Left lung (tissue), 10 donors: ENCODE measurements around the gene GALNT1. TPM values are rescaled to one million over a fixed set of nuclear protein-coding genes. Genes with fewer than 3 reads are reported as not detected.

Experiments
- ATAC-seq: fragments of 200-7000 bp; cut with Tn5 transposase; one replicate; pipeline ENCODE4 v1.9.1; 2020; ENCODE audit warnings: moderate library complexity
- DNase-seq, 4 donors: peaks; one replicate each; pipeline ENCODE4 v3.0.0-alpha.2; 2013 to 2020
- H3K27ac ChIP-seq, 2 donors: fragments of 200-600 bp; sonication (generic) in 1 of 2; one replicate each; pipeline versions ENCODE4 v1.5.0 to v1.8.0; 2020 to 2021
- H3K27me3 ChIP-seq, 2 donors: fragments of 200-600 bp; sonication (generic) in 1 of 2; one replicate each; pipeline versions ENCODE4 v1.5.0 to v1.8.0; 2020 to 2021
- H3K36me3 ChIP-seq, 2 donors: fragments of 200-600 bp; sonication (generic) in 1 of 2; one replicate each; pipeline versions ENCODE4 v1.5.0 to v1.8.0; 2020 to 2021
- H3K4me1 ChIP-seq, 2 donors: fragments of 200-600 bp; one replicate each; pipeline ENCODE4 v1.8.0; 2021
- H3K4me3 ChIP-seq, 2 donors: fragments of 200-600 bp; sonication (generic) in 1 of 2; one replicate each; pipeline versions ENCODE4 v1.5.0 to v1.8.0; 2020 to 2021; ENCODE audit warnings: mild to moderate bottlenecking in 1 of 2
- H3K9me3 ChIP-seq, 2 donors: fragments of 200-600 bp; sonication (generic) in 1 of 2; one replicate each; pipeline versions ENCODE4 v1.5.0 to v1.8.0; 2020 to 2021
- CTCF ChIP-seq, 2 donors: fragments of 200-600 bp; sonication (generic) in 1 of 2; IDR thresholded peaks; one replicate each; pipeline versions ENCODE4 v1.5.0 to v1.8.0; 2021; ENCODE audit warnings: antibody characterized with exemption in 2 of 2
- intact Hi-C, 2 donors: fragments of 100-400 bp; cut with DNase I; formaldehyde crosslinking; loops; one replicate each; pipeline versions ENCODE4 v1.11.2 to v1.14.2; 2022
- polyA plus RNA-seq, 6 donors: library from polyadenylated mRNA; unstranded; fragments of 120-200 nt; gene quantifications; one replicate each; pipeline ENCODE4 v1.2.1, GENCODE V29; 2013; ENCODE audit not compliant: insufficient read length in 6 of 6
- total RNA-seq, 2 donors: library from RNA; stranded (reverse); fragmentation: NEBNext Ultra II Directional; extraction: Animal tissue kit (Norgen Biotek cat#: 25700); gene quantifications; one replicate each; pipeline ENCODE4 v1.2.1, GENCODE V29; 2021
- donor health status: DM: no; HTN: yes; CAD: no.
- donor health status: DM: no; HTN: no; CAD: no.

GALNT1 gene
- total and polyA plus RNA-seq, 8 donors, result 82.5 to 110 (median 107) TPM

- TF ChIP-seq CTCF (IDR thresholded peaks at IDR 0.05), result no peak
- intact Hi-C loops, result no loop called here
- ATAC-seq, result no peak
Measured at GRCh38 chr18:35696307-35696706, 114.8 kb downstream of the GALNT1 start.

GRCh38 chr18:35697869-35698268, 116.3 kb downstream of the GALNT1 start:
- no peak overlapping the region for H3K4me3 ChIP-seq
- intact Hi-C loops, result no loop called here
- no peaks in the 10 kb centered on the region for H3K27me3 ChIP-seq
- H3K36me3 ChIP-seq, result peaks cover 0 to 36% of the 10 kb centered on the region in 2 donors
- no peaks in the 10 kb centered on the region for H3K9me3 ChIP-seq
- DNase-seq (no peak), ATAC-seq (no peak)
- TF ChIP-seq CTCF (IDR thresholded peaks at IDR 0.05), result no peak
- H3K27ac ChIP-seq, result no peak overlapping the region
- H3K4me1 ChIP-seq, result no peaks in the 10 kb centered on the region

More at GRCh38 chr18:35696307-35696706, 114.8 kb downstream of the GALNT1 start:
- no peaks in the 10 kb centered on the region for H3K9me3 ChIP-seq
- H3K4me3 ChIP-seq, result no peak overlapping the region
- peaks cover 0 to 43% of the 10 kb centered on the region in 2 donors for H3K36me3 ChIP-seq
- no peak for DNase-seq
- no peaks in the 10 kb centered on the region for H3K27me3 ChIP-seq
- no peaks in the 10 kb centered on the region for H3K4me1 ChIP-seq
- H3K27ac ChIP-seq, result no peak overlapping the region

- H3K27me3 ChIP-seq, result no peaks in the 10 kb centered on the region
- intact Hi-C loops, result no loop called here
- TF ChIP-seq CTCF (IDR thresholded peaks at IDR 0.05), result no peak
- H3K36me3 ChIP-seq, result peaks cover 0 to 41% of the 10 kb centered on the region in 2 donors
- DNase-seq (no peak), ATAC-seq (no peak)
- H3K27ac ChIP-seq, result no peak overlapping the region
- no peak overlapping the region for H3K4me3 ChIP-seq
- H3K9me3 ChIP-seq, result no peaks in the 10 kb centered on the region
- H3K4me1 ChIP-seq, result no peaks in the 10 kb centered on the region
Measured at GRCh38 chr18:35703043-35703688, 121.6 kb downstream of the GALNT1 start.

- Histone ChIP-seq H3K27ac (no peak overlapping the region), H3K9me3 (no peaks in the 10 kb centered on the region), H3K27me3 (no peaks in the 10 kb centered on the region), H3K4me3 (no peak overlapping the region), H3K36me3 (peaks cover 0 to 42% of the 10 kb centered on the region in 2 donors), H3K4me1 (no peaks in the 10 kb centered on the region)
- intact Hi-C loops, result no loop called here
- ATAC-seq, result no peak
- TF ChIP-seq CTCF (IDR thresholded peaks at IDR 0.05), result no peak
- no peak for DNase-seq
Measured at GRCh38 chr18:35705988-35706387, 124.4 kb downstream of the GALNT1 start.

- Histone ChIP-seq H3K4me1 (no peaks in the 10 kb centered on the region), H3K36me3 (peaks cover 0 to 50% of the 10 kb centered on the region in 2 donors), H3K27me3 (no peaks in the 10 kb centered on the region), H3K4me3 (no peak overlapping the region), H3K27ac (no peak overlapping the region), H3K9me3 (no peaks in the 10 kb centered on the region)
- no peak for DNase-seq
- intact Hi-C loops, result no loop called here
- no peak for ATAC-seq
- no peak for TF ChIP-seq CTCF (IDR thresholded peaks at IDR 0.05)
Measured at GRCh38 chr18:35707247-35707646, 125.7 kb downstream of the GALNT1 start.
